SKM-1 (cell line): Measurements from ENCODE around the gene PRKCH.

ENCODE experiments used
- DNase-seq: peaks from one replicate; lab custom pipeline; 2025; ENCODE audit not compliant: unreplicated experiment; lab: John Stamatoyannopoulos, UW

The PRKCH gene

GRCh38 chr14:61470261-61470960 is 149.0 kb downstream of the PRKCH start:
- DNase-seq = no peak

DNA sequence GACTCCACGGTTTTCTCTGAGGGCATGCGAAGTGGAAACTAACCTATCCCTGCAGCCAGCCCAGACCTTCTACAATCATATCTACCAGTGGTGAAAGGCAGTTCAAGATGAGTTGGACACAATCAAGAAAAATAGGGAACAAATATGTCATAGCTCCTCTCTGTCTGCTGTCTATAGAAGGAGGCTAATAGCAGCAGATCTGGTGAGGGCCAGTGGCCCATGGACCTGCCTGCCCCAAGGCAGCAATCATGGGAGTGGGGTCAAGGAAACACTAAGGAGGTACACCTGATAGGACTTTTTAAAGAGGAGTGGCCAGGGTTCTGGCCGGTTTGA is 149.5 kb downstream of the PRKCH start:
- no peak for DNase-seq

DNA sequence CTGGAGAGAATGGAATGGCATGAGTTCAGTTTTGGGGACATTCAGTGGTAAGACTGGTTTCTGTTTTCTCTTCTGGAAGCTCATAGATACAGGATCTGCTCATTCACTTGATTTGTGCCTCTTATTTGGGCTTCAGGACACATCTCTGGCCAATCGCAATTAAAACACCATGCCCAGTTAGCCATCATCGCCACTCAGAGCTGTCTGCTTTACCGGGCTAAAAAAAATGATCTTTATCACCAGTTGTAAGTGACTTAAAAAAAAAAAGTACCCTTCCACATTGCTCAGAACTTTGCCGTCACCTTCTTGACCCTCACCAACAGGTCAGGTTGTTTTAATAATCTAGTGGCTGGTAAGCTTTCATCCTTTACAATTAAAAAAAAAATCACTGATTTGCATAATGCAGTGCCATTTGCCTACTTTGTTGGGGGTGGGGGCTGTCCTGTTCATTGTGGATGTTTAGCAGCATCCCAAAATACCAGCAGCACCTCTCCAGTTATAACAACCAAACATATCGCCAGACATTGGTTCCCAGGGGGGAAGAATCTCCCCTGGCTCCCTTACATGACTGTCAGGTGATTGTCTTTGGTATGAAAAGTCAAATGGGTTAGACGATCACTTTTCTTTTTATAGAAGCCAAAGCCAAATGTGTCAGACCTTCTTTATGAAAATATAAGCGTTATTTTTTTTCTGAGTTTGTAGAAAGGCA is 150.1 kb downstream of the PRKCH start:
- no peak for DNase-seq

GRCh38 chr14:61472011-61472672 is 150.8 kb downstream of the PRKCH start:
- DNase-seq = no peak

DNA sequence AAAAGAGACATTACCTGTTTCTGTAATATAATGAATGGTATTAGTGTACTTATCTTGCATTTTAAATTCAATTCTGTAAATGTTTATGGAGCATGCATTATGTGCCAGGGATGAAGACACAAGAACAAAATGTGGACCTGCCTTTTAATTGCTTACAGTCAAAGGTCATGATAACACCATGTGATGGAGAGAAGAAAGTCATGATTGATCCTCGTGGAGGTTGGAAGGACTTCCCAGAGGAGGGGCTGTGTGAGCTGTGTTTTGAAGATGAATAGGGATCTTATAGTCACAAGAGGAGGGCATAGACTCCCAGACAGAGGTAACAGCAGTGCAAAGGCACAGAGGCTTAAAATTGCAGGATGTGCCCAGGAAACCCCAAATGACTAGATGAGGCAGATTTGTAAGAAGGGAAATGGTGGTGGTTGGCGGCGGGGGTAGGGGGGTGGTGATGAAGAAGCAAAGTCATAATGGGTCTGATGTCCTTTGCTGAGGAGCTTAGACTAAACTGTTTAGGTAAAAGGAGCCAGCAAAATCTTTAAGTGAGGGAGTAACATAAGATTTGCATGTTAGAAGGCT is 151.5 kb downstream of the PRKCH start:
- DNase-seq = no peak

GRCh38 chr14:61474015-61474414 is 152.6 kb downstream of the PRKCH start:
- DNase-seq = no peak

DNA sequence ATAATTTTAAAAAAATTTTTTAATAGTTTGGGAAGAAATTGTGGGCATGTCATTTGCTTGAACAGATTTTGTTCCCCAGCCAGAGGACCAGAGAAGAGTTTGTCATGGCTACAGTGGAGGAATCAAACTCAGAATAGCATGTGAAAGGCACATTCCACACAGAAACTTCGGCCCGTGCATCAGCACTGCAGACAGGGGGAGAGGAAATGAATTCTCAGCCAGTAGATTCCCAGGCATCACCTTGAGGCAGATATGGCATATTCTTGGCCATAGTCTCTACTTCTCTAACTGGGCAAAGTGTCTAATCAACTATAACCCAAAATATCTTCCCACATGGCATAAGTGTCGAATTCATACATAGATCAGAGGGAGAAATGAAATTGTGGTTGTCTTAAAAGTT is 153.3 kb downstream of the PRKCH start:
- no peak for DNase-seq

- no peak for DNase-seq
Measured at GRCh38 chr14:61475316-61475715, 153.9 kb downstream of the PRKCH start.

- no peak for DNase-seq
Measured at GRCh38 chr14:61476105-61476753, 154.8 kb downstream of the PRKCH start.

DNA sequence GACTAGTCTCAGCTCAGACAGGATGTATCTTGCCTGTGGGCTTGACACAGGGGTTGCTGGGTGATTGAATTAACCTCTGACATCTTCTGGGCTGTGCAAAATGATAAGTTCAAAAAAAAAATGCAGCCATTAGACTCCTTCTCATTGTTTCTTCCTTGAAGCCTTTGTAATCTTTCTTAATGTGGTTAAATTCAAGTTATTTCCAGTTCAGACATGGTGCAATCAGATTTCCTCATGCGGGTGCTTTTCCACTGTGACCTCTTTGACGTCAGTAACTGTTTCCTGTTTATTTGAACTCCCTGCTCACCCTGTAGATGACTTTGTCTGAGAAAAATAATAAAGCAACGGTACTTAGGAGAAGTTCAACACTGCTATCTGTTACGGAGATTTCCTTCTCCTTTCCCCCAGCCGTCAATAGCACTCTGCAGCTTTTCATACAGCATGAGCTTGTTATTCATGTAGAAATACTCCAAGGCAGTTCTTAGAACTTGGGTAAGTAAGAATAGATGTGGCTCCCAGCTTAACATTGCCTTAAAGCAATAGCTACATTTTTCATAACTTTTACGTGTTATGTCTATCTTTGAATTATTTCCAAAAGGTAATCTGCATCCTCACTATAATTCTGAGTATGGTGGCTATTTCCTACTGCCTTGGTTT is 155.5 kb downstream of the PRKCH start:
- peak; percentile 87 for DNase-seq

GRCh38 chr14:61477712-61478462 is 156.5 kb downstream of the PRKCH start:
- no peak for DNase-seq

- DNase-seq = no peak
Measured at GRCh38 chr14:61478971-61479473, 157.6 kb downstream of the PRKCH start.

DNA sequence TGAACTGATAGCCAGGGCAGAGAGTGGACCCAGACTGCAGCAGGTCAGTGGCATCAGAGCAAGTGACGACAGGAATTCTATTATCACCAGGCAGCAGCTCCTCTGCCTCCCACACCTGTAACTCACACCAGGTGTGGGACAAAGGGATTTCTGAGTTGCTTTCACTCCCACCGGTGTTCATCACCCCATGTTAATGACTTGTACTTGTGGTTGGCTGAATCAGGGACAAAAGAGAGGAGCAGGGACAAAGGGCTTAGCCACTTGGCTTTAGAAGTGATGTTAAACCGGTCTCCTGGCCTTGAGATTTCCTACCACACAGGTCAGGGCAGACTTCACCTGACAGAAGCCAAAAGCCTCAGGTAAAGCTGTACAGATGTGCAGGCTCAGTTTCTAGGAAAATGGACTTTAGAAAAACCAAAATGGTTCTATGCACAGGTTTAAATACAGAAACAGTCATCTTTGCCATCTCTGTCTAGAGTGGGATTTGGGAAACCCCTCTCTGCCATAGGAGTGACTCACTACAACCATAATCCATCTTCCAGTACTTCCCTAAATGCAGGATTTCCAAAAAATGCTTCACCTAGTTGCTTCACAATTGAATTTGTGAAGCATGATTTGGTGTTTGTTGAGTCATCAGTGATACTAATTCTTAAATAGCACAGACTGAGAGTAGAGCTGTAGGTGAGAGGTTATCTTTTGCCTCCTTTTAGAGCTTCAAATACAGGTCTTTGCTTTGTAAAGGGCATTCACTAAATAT is 158.5 kb downstream of the PRKCH start:
- no peak for DNase-seq

DNA sequence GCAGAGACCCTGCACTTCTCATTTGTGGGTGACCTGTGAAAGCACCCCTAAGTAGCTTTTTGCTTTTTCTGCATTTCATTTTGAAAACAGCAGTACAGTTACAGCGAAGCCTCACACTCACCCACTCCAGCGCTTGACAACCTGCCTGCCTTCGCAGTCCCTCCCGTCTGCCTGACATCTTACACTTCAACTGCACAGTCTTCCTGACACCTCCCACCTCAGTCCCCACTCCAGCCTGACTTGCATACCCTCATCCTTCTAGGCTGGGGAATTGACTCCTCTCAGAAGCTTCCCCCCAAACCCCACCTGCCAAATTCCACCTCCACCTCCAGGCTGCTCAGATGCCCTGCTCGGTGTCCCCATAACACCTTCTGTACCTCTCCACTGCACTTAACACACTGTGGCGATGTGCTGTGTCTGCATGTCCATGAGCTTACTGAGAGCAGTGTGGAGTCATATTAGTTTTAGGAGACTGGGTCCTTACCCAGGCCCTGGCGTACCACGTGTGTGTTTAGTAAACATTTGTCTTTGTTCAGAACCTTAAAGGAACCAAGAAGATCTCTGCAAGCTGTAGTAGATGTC is 159.4 kb downstream of the PRKCH start:
- no peak for DNase-seq

DNA sequence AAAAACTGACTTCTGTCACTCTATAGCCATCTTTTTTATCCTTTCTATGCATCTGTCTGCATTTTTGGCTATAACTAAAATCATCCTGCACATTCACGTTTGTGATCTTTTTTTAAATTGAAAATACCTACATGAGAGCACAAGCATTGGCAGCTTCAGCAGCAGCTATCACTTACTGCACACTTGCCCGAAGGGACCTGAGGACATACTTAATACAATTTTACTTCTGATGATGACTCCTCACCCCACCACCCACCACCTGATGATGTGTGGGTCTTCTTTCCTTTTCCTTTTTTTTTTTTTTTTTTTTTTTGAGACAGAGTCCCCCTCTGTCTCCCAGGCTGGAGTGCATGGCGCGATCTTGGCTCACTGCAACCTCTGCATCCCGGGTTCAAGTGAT is 160.3 kb downstream of the PRKCH start:
- DNase-seq = no peak

DNA sequence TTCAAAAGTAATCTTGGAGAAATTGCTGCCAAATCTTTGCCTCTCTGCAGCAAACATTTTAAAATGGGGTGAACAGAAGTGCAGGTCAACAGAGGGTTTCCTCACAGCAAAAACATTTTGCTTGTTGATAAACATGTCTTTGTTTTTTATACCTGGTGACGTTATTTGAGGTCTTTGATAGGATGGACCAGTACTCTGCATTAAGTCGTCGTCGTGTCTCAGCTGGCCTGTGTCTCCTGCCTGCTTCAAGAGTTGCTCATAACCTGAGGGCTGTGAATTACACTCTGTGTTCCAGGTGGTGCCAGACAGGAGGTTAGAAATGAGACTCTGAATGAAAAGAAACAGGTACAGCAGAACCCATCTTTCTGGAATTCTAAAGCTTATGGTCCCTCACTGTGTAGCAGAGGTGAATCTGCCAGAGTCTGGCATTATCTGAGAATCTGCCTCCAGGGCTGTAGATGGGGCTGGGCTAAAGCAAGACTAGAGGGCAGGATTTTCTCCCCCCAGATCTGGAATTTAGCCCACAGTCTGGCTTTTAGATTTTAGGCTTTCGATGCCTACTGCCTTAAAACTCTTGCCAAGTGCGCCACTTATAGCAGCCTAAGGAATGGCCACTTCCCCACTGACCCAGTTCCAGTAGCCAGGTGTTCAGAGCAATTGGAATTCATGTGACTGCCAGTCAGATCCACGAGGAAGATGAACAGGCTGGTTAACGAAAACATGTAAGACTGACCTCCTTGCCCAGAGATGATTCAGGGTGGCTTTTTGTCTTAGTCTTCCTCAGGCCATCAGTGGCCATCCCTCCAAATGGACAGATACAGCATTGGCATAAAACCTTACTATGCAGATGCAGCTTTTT is 161.2 kb downstream of the PRKCH start:
- no peak for DNase-seq

- DNase-seq = no peak
Measured at GRCh38 chr14:61483476-61483875, 162.1 kb downstream of the PRKCH start.

DNA sequence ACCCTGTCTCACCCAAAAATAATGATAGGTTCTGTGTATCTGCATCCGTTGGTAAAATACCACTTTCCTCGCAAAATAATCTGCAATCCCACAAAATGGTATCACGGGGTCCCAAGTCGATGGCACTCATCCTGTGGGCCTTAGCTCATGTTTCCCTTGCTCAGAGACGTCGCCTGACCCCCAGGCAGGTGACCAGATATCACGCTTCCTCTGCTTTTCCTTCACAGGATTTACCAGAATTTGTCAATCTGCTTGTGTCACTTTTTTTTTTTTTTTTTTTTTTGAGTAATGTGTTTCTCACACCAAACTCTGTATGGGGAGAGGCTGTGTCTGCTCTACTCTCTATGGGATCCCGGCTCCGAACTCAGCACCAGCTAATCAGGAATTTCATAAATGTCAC is 162.7 kb downstream of the PRKCH start:
- DNase-seq = no peak
